ENCODE measurements around the gene TMEM163.

DNA sequence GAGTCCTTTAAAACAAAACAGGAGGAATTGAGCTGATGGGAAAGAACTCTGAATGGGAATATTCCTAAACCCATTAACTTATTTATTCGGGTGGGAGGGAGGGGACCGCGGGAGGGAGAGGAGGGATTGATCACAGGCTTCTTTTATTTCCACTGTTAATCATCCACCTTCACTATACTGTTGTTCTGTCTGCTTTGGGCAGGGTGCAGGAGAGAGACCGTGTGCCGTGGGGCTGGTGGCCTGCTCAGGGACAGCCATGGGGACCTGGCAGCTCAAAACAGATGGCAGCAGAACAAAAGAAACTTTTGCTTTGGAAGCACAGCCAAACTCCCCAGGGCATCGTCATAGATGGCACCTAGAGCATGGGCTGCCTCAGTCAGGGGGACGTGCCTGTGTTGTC lies 269.6 kb downstream of the TMEM163 start:
- TF ChIP-seq POLR2A (IDR thresholded peaks at IDR 0.05; ENCODE audit: low read depth, low read length) = no peak
- TF ChIP-seq TAF1 (IDR thresholded peaks at IDR 0.05; ENCODE audit: low read depth, low read length) = no peak
- no peak for TF ChIP-seq POLR2AphosphoS5 (IDR thresholded peaks at IDR 0.05; ENCODE audit: low read depth, low read length)
- TF ChIP-seq SPI1 (IDR thresholded peaks at IDR 0.05; ENCODE audit: low read depth, low read length) = no peak
- TF ChIP-seq POU2F2 (IDR thresholded peaks at IDR 0.05; ENCODE audit: low read depth, low read length) = no peak
- TF ChIP-seq PAX5 (IDR thresholded peaks at IDR 0.05; ENCODE audit: insufficient read depth, low read length, severe bottlenecking) = no peak
